ENCODE data around the gene RAMAC.
"Not testable (repeated sequence)": the region's sequence is repeated elsewhere in the genome, so short reads cannot be mapped to it uniquely, and the experiment has no call there.

The RAMAC gene

GRCh38 chr15:82969353-82969752 is 16.7 kb upstream of the RAMAC start:
- no peak for DNase-seq

GRCh38 chr15:82970078-82970686 is 15.8 kb upstream of the RAMAC start:
- DNase-seq: no peak

- DNase-seq: no peak
These were observed 15.3 kb upstream of the RAMAC start for GRCh38 chr15:82970696-82971095.

GRCh38 chr15:82971218-82971984 is 14.6 kb upstream of the RAMAC start:
- DNase-seq: no peak

GRCh38 chr15:82972990-82973389 is 13.0 kb upstream of the RAMAC start:
- DNase-seq: no peak

GRCh38 chr15:82977076-82977475 is 8.9 kb upstream of the RAMAC start:
- DNase-seq: no peak

GRCh38 chr15:82978438-82978837 is 7.6 kb upstream of the RAMAC start:
- no peak for DNase-seq

GRCh38 chr15:82979726-82980125 is 6.3 kb upstream of the RAMAC start:
- DNase-seq: no peak

GRCh38 chr15:82980981-82981380 is 5.0 kb upstream of the RAMAC start:
- no peak for DNase-seq

GRCh38 chr15:82986442-82986780 is 401 bp downstream of the RAMAC start:
- DNase-seq: no peak

GRCh38 chr15:82992436-82992998 is 6.5 kb downstream of the RAMAC start:
- DNase-seq: no peak

GRCh38 chr15:82993144-82993543 is 7.1 kb downstream of the RAMAC start:
- DNase-seq: no peak

- no peak for DNase-seq
These were observed 9.1 kb downstream of the RAMAC start for GRCh38 chr15:82995076-82995475.

GRCh38 chr15:82995938-82996337 is 9.9 kb downstream of the RAMAC start:
- DNase-seq: no peak

- DNase-seq: no peak
These were observed 13.4 kb downstream of the RAMAC start for GRCh38 chr15:82999426-82999825.

GRCh38 chr15:82999905-83000671 is 14.1 kb downstream of the RAMAC start:
- DNase-seq: no peak

GRCh38 chr15:83000672-83001031 is 14.6 kb downstream of the RAMAC start:
- not testable (repeated sequence) for DNase-seq

- DNase-seq: no peak
These were observed 24.8 kb downstream of the RAMAC start for GRCh38 chr15:83010709-83011270.

GRCh38 chr15:83011271-83012075 is 25.5 kb downstream of the RAMAC start, which contains the start of gene C15orf40:
TSS of gene C15orf40 (minus strand) at chr15:83011639. CDS start at chr15:83011607, 32 bp downstream.
- DNase-seq: peak; percentile 74

- no peak for DNase-seq
These were observed 26.0 kb downstream of the RAMAC start for GRCh38 chr15:83012076-83012426.

- DNase-seq: no peak
These were observed 26.6 kb downstream of the RAMAC start for GRCh38 chr15:83012636-83013035.

- DNase-seq: no peak
These were observed 28.2 kb downstream of the RAMAC start for GRCh38 chr15:83014205-83014653.
